Endodermal cell (in vitro differentiated cells): ENCODE measurements around the gene SCGB3A2. TPM values are rescaled to one million over a fixed set of nuclear protein-coding genes. Genes with fewer than 3 reads are reported as not detected.

Experiments
- DNase-seq: peaks from one replicate; pipeline ENCODE4 v3.0.0-alpha.2; 2017
- H3K27ac ChIP-seq: 2 replicates; pipeline ENCODE4 v1.5.1; 2013; ENCODE audit warnings: mild to moderate bottlenecking, low read depth, low read length, moderate library complexity
- H3K27me3 ChIP-seq: 2 replicates; pipeline ENCODE4 v1.6.1; 2013; ENCODE audit warnings: mild to moderate bottlenecking, low read length, moderate library complexity; ENCODE audit not compliant: insufficient read depth, control insufficient read depth, poor library complexity, severe bottlenecking
- H3K36me3 ChIP-seq: 2 replicates; pipeline ENCODE4 v1.7.0; 2013; ENCODE audit warnings: mild to moderate bottlenecking, low read length, moderate library complexity; ENCODE audit not compliant: control insufficient read depth, insufficient read depth
- H3K4me1 ChIP-seq: one replicate; pipeline ENCODE4 v1.7.0; 2013; ENCODE audit warnings: low read length; ENCODE audit not compliant: control insufficient read depth, insufficient read depth
- H3K4me3 ChIP-seq: 2 replicates; pipeline ENCODE4 v1.5.1; 2013; ENCODE audit warnings: mild to moderate bottlenecking, low read length, moderate library complexity
- H3K9ac ChIP-seq: 2 replicates; pipeline ENCODE4 v1.6.1; 2013; ENCODE audit warnings: mild to moderate bottlenecking, low read length, moderate library complexity; ENCODE audit not compliant: poor library complexity, severe bottlenecking; ENCODE audit errors: extremely low read depth
- H3K9me3 ChIP-seq: 2 replicates; pipeline ENCODE4 v1.6.1; 2013; ENCODE audit warnings: mild to moderate bottlenecking, low read length, moderate library complexity; ENCODE audit not compliant: control insufficient read depth
- H3K27ac Mint-ChIP-seq: 2 replicates; pipeline ENCODE4 v1.8.0; 2020; ENCODE audit warnings: mixed read lengths
- H3K27me3 Mint-ChIP-seq: 2 replicates; pipeline ENCODE4 v1.8.0; 2021; ENCODE audit warnings: mild to moderate bottlenecking, mixed read lengths; ENCODE audit not compliant: insufficient read depth
- H3K36me3 Mint-ChIP-seq: 2 replicates; pipeline ENCODE4 v1.8.0; 2020; ENCODE audit warnings: low read depth, mixed read lengths
- H3K4me1 Mint-ChIP-seq: 2 replicates; pipeline ENCODE4 v1.8.0; 2020; ENCODE audit warnings: mixed read lengths
- H3K4me3 Mint-ChIP-seq: 2 replicates; pipeline ENCODE4 v1.8.0; 2020; ENCODE audit warnings: mild to moderate bottlenecking, moderate library complexity, mixed read lengths
- H3K9me3 Mint-ChIP-seq: 2 replicates; pipeline ENCODE4 v1.8.0; 2020; ENCODE audit warnings: mild to moderate bottlenecking, mixed read lengths
- CTCF ChIP-seq: fragments of 200-600 bp; sonication (generic); conservative IDR thresholded peaks from 2 replicates; pipeline ENCODE4 v1.5.0; 2021; ENCODE audit warnings: antibody characterized with exemption, mild to moderate bottlenecking
- WGBS, 2 experiments: methylation state at CpG; one replicate each; pipeline versions ENCODE4 v1.1.5 to v1.1.7; 2013; ENCODE audit warnings: missing lambda C conversion rate in 2 of 2, mixed read lengths in 1 of 2; ENCODE audit not compliant: insufficient coverage in 1 of 2, insufficient read length in 1 of 2; 5-methylcytosine and 5-hydroxymethylcytosine counted together
- total RNA-seq, 2 donors: library from RNA; stranded (reverse); fragmentation: NEBNext Ultra II Directional in 1 of 2; extraction: Animal tissue kit (Norgen Biotek cat#: 25700) in 1 of 2; gene quantifications; 2 replicates in 1 of 2; 3 replicates in 1 of 2; pipeline ENCODE4 v1.2.1, GENCODE V29; 2021

The SCGB3A2 gene
- total RNA-seq, 2 donors from 2014 or later, result 1.1 to 18.7 TPM

- WGBS, 2 experiments, result 65 to 66% methylated on average over 2 of the region's 3 CpGs
- no peaks in the 10 kb centered on the region for H3K36me3 ChIP-seq
- H3K9me3 Mint-ChIP-seq, result no peaks in the 10 kb centered on the region
- H3K27ac ChIP-seq, result no peak overlapping the region
- H3K4me3 Mint-ChIP-seq, result no peak overlapping the region
- H3K36me3 Mint-ChIP-seq, result no peaks in the 10 kb centered on the region
- H3K4me1 ChIP-seq, result no peaks in the 10 kb centered on the region
- H3K9ac ChIP-seq, result no peak overlapping the region
- no peak for DNase-seq
- H3K27ac Mint-ChIP-seq, result no peak overlapping the region
- H3K4me1 Mint-ChIP-seq, result peaks cover 6% of the 10 kb centered on the region
- peaks cover 8% of the 10 kb centered on the region for H3K9me3 ChIP-seq
- no peak for TF ChIP-seq CTCF
- H3K27me3 ChIP-seq, result no peaks in the 10 kb centered on the region
- no peak overlapping the region for H3K4me3 ChIP-seq
- no peaks in the 10 kb centered on the region for H3K27me3 Mint-ChIP-seq
These were observed 35.3 kb downstream of the SCGB3A2 start for GRCh38 chr5:147913786-147914185.

GRCh38 chr5:147918101-147918685, 39.7 kb downstream of the SCGB3A2 start:
- DNase-seq, result no peak
- H3K9me3 Mint-ChIP-seq, result no peaks in the 10 kb centered on the region
- H3K9me3 ChIP-seq, result peaks cover 8% of the 10 kb centered on the region
- H3K27me3 Mint-ChIP-seq, result no peaks in the 10 kb centered on the region
- no peak overlapping the region for H3K9ac ChIP-seq
- H3K4me3 Mint-ChIP-seq, result no peak overlapping the region
- H3K4me1 ChIP-seq, result no peaks in the 10 kb centered on the region
- H3K36me3 ChIP-seq, result no peaks in the 10 kb centered on the region
- TF ChIP-seq CTCF, result no peak
- no peak overlapping the region for H3K27ac ChIP-seq
- no peak overlapping the region for H3K27ac Mint-ChIP-seq
- 47 to 100% methylated on average over 1 to 2 of the region's 2 CpGs for WGBS, 2 experiments
- H3K4me3 ChIP-seq, result no peak overlapping the region
- no peaks in the 10 kb centered on the region for H3K27me3 ChIP-seq
- H3K4me1 Mint-ChIP-seq, result peaks cover 13% of the 10 kb centered on the region
- H3K36me3 Mint-ChIP-seq, result no peaks in the 10 kb centered on the region

GRCh38 chr5:147918899-147919298, 40.4 kb downstream of the SCGB3A2 start:
- no peak for DNase-seq
- no peaks in the 10 kb centered on the region for H3K9me3 Mint-ChIP-seq
- H3K9me3 ChIP-seq, result peaks cover 8% of the 10 kb centered on the region
- H3K36me3 ChIP-seq, result no peaks in the 10 kb centered on the region
- H3K4me3 ChIP-seq, result no peak overlapping the region
- peaks cover 13% of the 10 kb centered on the region for H3K4me1 Mint-ChIP-seq
- no peak overlapping the region for H3K27ac ChIP-seq
- no peaks in the 10 kb centered on the region for H3K36me3 Mint-ChIP-seq
- H3K4me3 Mint-ChIP-seq, result no peak overlapping the region
- 75% methylated on average over 3 of the region's 3 CpGs; no CpG with 5 or more reads in 1 of the 2 experiments for WGBS, 2 experiments
- no peaks in the 10 kb centered on the region for H3K27me3 ChIP-seq
- H3K27ac Mint-ChIP-seq, result no peak overlapping the region
- H3K9ac ChIP-seq, result no peak overlapping the region
- no peak for TF ChIP-seq CTCF
- H3K27me3 Mint-ChIP-seq, result no peaks in the 10 kb centered on the region
- H3K4me1 ChIP-seq, result no peaks in the 10 kb centered on the region
